ENCODE data around the gene SNRPB.

- no peak for TF ChIP-seq ZNF704 (tag by site-specific recombination; IDR thresholded peaks at IDR 0.05)
- TF ChIP-seq ZNF416 (tag by site-specific recombination; IDR thresholded peaks at IDR 0.05) = no peak
- TF ChIP-seq ZNF174 (tag by site-specific recombination; IDR thresholded peaks at IDR 0.05) = no peak
Observed at GRCh38 chr20:2451422-2451821, 19.2 kb downstream of the SNRPB start.

Measured in HEK293 (cell line).